IMR-90 (cell line): Measurements from ENCODE around the gene PPIB. TPM values are rescaled to one million over a fixed set of nuclear protein-coding genes. Genes with fewer than 3 reads are reported as not detected.

Experiments used
- ATAC-seq: fragments of 200-7000 bp; cut with Tn5 transposase; 2 replicates; pipeline ENCODE4 v1.9.1; 2020; ENCODE audit warnings: low read depth, mild to moderate bottlenecking, moderate library complexity
- BruUV-seq: library from RNA; stranded (reverse); fragments of 400-500 nt; replicated peaks from 2 replicates; lab custom pipeline; 2021; lab: Mats Ljungman, UMichigan
- CTCF ChIA-PET: fragments of 300-600 bp; formaldehyde crosslinking; extraction: SDS; loops from one replicate; lab custom pipeline; 2021; ENCODE audit warnings: antibody characterized with exemption; lab: Yijun Ruan, JAX
- POLR2A ChIA-PET: fragments of 300-600 bp; sonication (Branson Sonifier 250); formaldehyde crosslinking; loops from one replicate; lab custom pipeline; 2022; ENCODE audit warnings: antibody characterized with exemption; ENCODE audit not compliant: unreplicated experiment; lab: Charles Lee
- DNase-seq: peaks from one replicate; pipeline ENCODE4 v3.0.0; 2013
- H2AFZ ChIP-seq: replicated peaks from 2 replicates; pipeline ENCODE3; 2013; ENCODE audit warnings: low read length, mild to moderate bottlenecking; ENCODE audit not compliant: poor library complexity
- H2AK5ac ChIP-seq: 2 replicates; pipeline ENCODE4 v1.6.1; 2013; ENCODE audit warnings: low read depth, low read length, inconsistent platforms
- H2AK9ac ChIP-seq: replicated peaks from 2 replicates; pipeline ENCODE3; 2013; ENCODE audit warnings: mild to moderate bottlenecking, low read depth, low read length, moderate library complexity; ENCODE audit not compliant: poor library complexity
- H2BK120ac ChIP-seq: 2 replicates; pipeline ENCODE4 v1.6.1; 2013; ENCODE audit warnings: low read depth, low read length, inconsistent platforms
- H2BK15ac ChIP-seq: 3 replicates; pipeline ENCODE4 v1.6.1; 2013; ENCODE audit warnings: low read depth, low read length, inconsistent platforms
- H2BK20ac ChIP-seq: 2 replicates; pipeline ENCODE4 v1.6.1; 2013; ENCODE audit warnings: low read depth, mild to moderate bottlenecking, inconsistent platforms, low read length, moderate library complexity
- H2BK5ac ChIP-seq: 2 replicates; pipeline ENCODE4 v1.6.1; 2013; ENCODE audit warnings: mild to moderate bottlenecking, low read depth, low read length, inconsistent platforms; ENCODE audit not compliant: poor library complexity, severe bottlenecking
- H3K14ac ChIP-seq: replicated peaks from 2 replicates; pipeline ENCODE4 v1.6.1; 2013; ENCODE audit warnings: low read depth, low read length, inconsistent platforms
- H3K18ac ChIP-seq: 2 replicates; pipeline ENCODE4 v1.6.1; 2013; ENCODE audit warnings: low read depth, low read length, control low read depth
- H3K23ac ChIP-seq: 2 replicates; pipeline ENCODE4 v1.6.1; 2013; ENCODE audit warnings: low read depth, low read length, inconsistent platforms
- H3K27ac ChIP-seq: 2 replicates; pipeline ENCODE4 v1.5.1; 2013; ENCODE audit warnings: mild to moderate bottlenecking, control low read depth, low read length; ENCODE audit not compliant: insufficient read depth
- H3K27me3 ChIP-seq: 2 replicates; pipeline ENCODE4 v1.6.1; 2013; ENCODE audit warnings: low read length; ENCODE audit not compliant: control insufficient read depth, insufficient read depth
- H3K36me3 ChIP-seq: 2 replicates; pipeline ENCODE4 v1.6.1; 2013; ENCODE audit warnings: low read length, mixed read lengths; ENCODE audit not compliant: control insufficient read depth, insufficient read depth
- H3K4ac ChIP-seq: 2 replicates; pipeline ENCODE4 v1.6.1; 2013; ENCODE audit warnings: low read depth, low read length, inconsistent platforms
- H3K4me1 ChIP-seq: 2 replicates; pipeline ENCODE4 v1.6.1; 2013; ENCODE audit warnings: low read length, mixed read lengths; ENCODE audit not compliant: control insufficient read depth, insufficient read depth
- H3K4me2 ChIP-seq: 2 replicates; pipeline ENCODE4 v1.6.1; 2013; ENCODE audit warnings: low read depth, mild to moderate bottlenecking, control low read depth, low read length, moderate library complexity
- H3K4me3 ChIP-seq: 2 replicates; pipeline ENCODE4 v1.5.1; 2013; ENCODE audit warnings: low read depth, mild to moderate bottlenecking, control low read depth, low read length, moderate library complexity; ENCODE audit not compliant: insufficient read depth
- H3K56ac ChIP-seq: 2 replicates; pipeline ENCODE4 v1.6.1; 2013; ENCODE audit warnings: low read length, inconsistent platforms; ENCODE audit not compliant: insufficient read depth; ENCODE audit errors: extremely low read depth
- H3K79me1 ChIP-seq, 2 experiments: 2 replicates each; pipeline ENCODE4 v1.6.1; 2013; ENCODE audit warnings: low read length in 2 of 2, inconsistent platforms in 1 of 2, low read depth in 1 of 2
- H3K9ac ChIP-seq: 2 replicates; pipeline ENCODE4 v1.6.1; 2013; ENCODE audit warnings: low read depth, low read length, control low read depth
- H3K9me1 ChIP-seq: 2 replicates; pipeline ENCODE4 v1.6.1; 2013; ENCODE audit warnings: low read length, inconsistent platforms; ENCODE audit not compliant: insufficient read depth
- H3K9me3 ChIP-seq: 2 replicates; pipeline ENCODE4 v1.6.1; 2013; ENCODE audit warnings: low read length; ENCODE audit not compliant: control insufficient read depth, insufficient read depth
- H4K20me1 ChIP-seq: 2 replicates; pipeline ENCODE4 v1.6.1; 2013; ENCODE audit warnings: low read length, inconsistent platforms; ENCODE audit not compliant: insufficient read depth
- H4K5ac ChIP-seq: 2 replicates; pipeline ENCODE4 v1.6.1; 2013; ENCODE audit warnings: mild to moderate bottlenecking, low read depth, low read length, control low read depth
- H4K8ac ChIP-seq, 2 experiments: 2 replicates each; pipeline ENCODE4 v1.6.1; 2013; ENCODE audit warnings: low read depth in 2 of 2, low read length in 2 of 2, control low read depth in 1 of 2, inconsistent platforms in 1 of 2
- H4K91ac ChIP-seq: 2 replicates; pipeline ENCODE4 v1.6.1; 2013; ENCODE audit warnings: low read depth, low read length, inconsistent platforms; ENCODE audit not compliant: insufficient read depth
- CEBPB ChIP-seq: IDR thresholded peaks from 2 replicates; pipeline ENCODE4 v1.6.1; 2012; ENCODE audit warnings: low read depth, low read length, improper control_type of control experiment
- CHD1 ChIP-seq: IDR thresholded peaks from 2 replicates; pipeline ENCODE4 v1.6.1; 2012; ENCODE audit warnings: low read depth, low read length, improper control_type of control experiment
- CTCF ChIP-seq: conservative IDR thresholded peaks from 2 replicates; pipeline ENCODE4 v1.5.1; 2012; ENCODE audit warnings: mild to moderate bottlenecking, low read depth, low read length, improper control_type of control experiment
- MAFK ChIP-seq: IDR thresholded peaks from 2 replicates; pipeline ENCODE4 v1.6.1; 2012; ENCODE audit warnings: low read depth, low read length, improper control_type of control experiment
- MXI1 ChIP-seq: IDR thresholded peaks from 2 replicates; pipeline ENCODE4 v1.6.1; 2012; ENCODE audit warnings: low read depth, mild to moderate bottlenecking, low read length, moderate library complexity, borderline replicate concordance
- NFE2L2 ChIP-seq: fragments of 150-350 bp; IDR thresholded peaks from 2 replicates; pipeline ENCODE4 v1.6.1; 2016; ENCODE audit warnings: low read depth, mild to moderate bottlenecking, low read length
- RCOR1 ChIP-seq: IDR thresholded peaks from 2 replicates; pipeline ENCODE4 v1.6.1; 2012; ENCODE audit warnings: mild to moderate bottlenecking, low read length, improper control_type of control experiment; ENCODE audit not compliant: insufficient replicate concordance
- SMC3 ChIP-seq: fragments of 150-350 bp; IDR thresholded peaks from 2 replicates; pipeline ENCODE4 v1.6.1; 2016; ENCODE audit warnings: low read depth, mild to moderate bottlenecking, antibody characterized with exemption, low read length, moderate library complexity
- USF2 ChIP-seq: fragments of 150-350 bp; IDR thresholded peaks from 2 replicates; pipeline ENCODE4 v1.6.1; 2017; ENCODE audit warnings: mild to moderate bottlenecking, antibody characterized with exemption, low read length, low read depth
- WGBS, 2 experiments: methylation state at CpG; one replicate each; pipeline versions ENCODE4 v1.1.5 to v1.1.7; 2013; ENCODE audit warnings: missing lambda C conversion rate in 2 of 2; ENCODE audit not compliant: insufficient read length in 1 of 2; ENCODE audit errors: extremely low coverage in 2 of 2; 5-methylcytosine and 5-hydroxymethylcytosine counted together
- dilution Hi-C: fragments of 300-500 bp; cut with HindIII; formaldehyde crosslinking; loops from one replicate; pipeline ENCODE4 v1.14.3; 2018; ENCODE audit warnings: low sequenced_read_pairs; ENCODE audit not compliant: unreplicated experiment
- in situ Hi-C: fragments of 300-500 bp; cut with MboI; formaldehyde crosslinking; loops from 3 replicates; pipeline ENCODE4 v1.14.3; 2019; ENCODE audit warnings: low sequenced_read_pairs, inconsistent platforms, mixed read lengths
- intact Hi-C: fragments of 100-400 bp; cut with micrococcal nuclease; formaldehyde crosslinking; loops from 2 replicates; pipeline ENCODE4 v1.10.0; 2022
- polyA plus RNA-seq, 3 experiments: library from polyadenylated mRNA; depleted of rRNA; stranded (reverse); fragments of >200 nt; gene quantifications; 2 replicates each; pipeline ENCODE4 v1.2.3, GENCODE V29; 2012; ENCODE audit warnings: low replicate concordance in 1 of 3
- total RNA-seq: library from RNA; depleted of rRNA; stranded (reverse); fragments of >200 nt; gene quantifications from 2 replicates; pipeline ENCODE4 v1.2.3, GENCODE V29; 2012

Gene PPIB
- total and polyA plus RNA-seq, 2 of the 4 experiments (the other 2 are of a cell fraction) = 1,358 to 1,682 TPM

DNA sequence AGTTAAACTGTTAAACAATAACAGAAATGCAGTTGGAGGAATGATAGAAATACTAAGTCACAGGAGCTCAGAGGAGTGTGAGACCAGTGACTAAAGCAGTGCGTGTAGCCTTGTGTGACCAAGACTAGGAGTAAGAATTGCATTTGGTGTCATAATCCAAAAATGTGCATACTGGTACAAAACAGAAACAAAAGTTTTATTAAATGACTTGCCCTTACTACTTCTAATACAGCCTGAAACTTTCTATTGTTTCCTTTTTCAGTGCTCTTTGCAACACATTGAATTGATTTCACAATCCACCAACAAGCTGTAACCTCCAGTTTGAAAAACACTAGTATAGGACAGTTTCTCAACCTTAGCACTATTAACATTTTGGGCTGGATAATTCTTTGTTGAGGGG lies 49.9 kb downstream of the PPIB start:
- H3K23ac ChIP-seq = no peak overlapping the region
- in situ Hi-C loops = no loop called here
- DNase-seq = peak; percentile 52

More for the DNA sequence above, 49.9 kb downstream of the PPIB start:
- peak; percentile 57; the same call in 1 of the 2 replicates for ATAC-seq
- H3K4me3 ChIP-seq = no peak overlapping the region
- ChIA-PET POLR2A (no interaction called here), CTCF (no interaction called here)
- no peak overlapping the region for H3K4ac ChIP-seq
- H2BK120ac ChIP-seq = no peak overlapping the region
- BruUV-seq = no TSS peak
- no peak overlapping the region for H2BK15ac ChIP-seq
- H3K14ac ChIP-seq = no peak overlapping the region
- H2BK5ac ChIP-seq = no peak overlapping the region
- peaks cover 4% of the 10 kb centered on the region for H3K4me1 ChIP-seq
- no peak overlapping the region for H2AK5ac ChIP-seq
- H4K5ac ChIP-seq = no peak overlapping the region
- H3K27me3 ChIP-seq = no peaks in the 10 kb centered on the region
- dilution Hi-C loops = no loop called here
- peaks cover 18% of the 10 kb centered on the region for H3K36me3 ChIP-seq
- no peak overlapping the region for H3K18ac ChIP-seq
- H2AK9ac ChIP-seq = no peak overlapping the region
- H3K4me2 ChIP-seq = no peak overlapping the region
- H2BK20ac ChIP-seq = no peak overlapping the region
- H3K79me1 ChIP-seq = peaks cover 34 to 52% of the 10 kb centered on the region in 2 experiments
- H3K9me1 ChIP-seq = peaks cover 7% of the 10 kb centered on the region
- H2AFZ ChIP-seq = no peak overlapping the region
- peaks cover 24% of the 10 kb centered on the region; the same call in 1 of the 2 replicates for H4K20me1 ChIP-seq
- WGBS, 2 experiments = no CpG with 5 or more reads among the region's 1 CpG
- H4K91ac ChIP-seq = no peak overlapping the region
- no peaks in the 10 kb centered on the region for H3K9me3 ChIP-seq
- H3K9ac ChIP-seq = no peak overlapping the region
- no peak overlapping the region for H3K27ac ChIP-seq
- intact Hi-C loops = loop anchor here (5.0 kb wide), 1 partner anchor 34 kb away; no protein-coding TSS in a partner anchor
- TF ChIP-seq SMC3 = no peak
- TF ChIP-seq CHD1 = no peak
- no peak for TF ChIP-seq NFE2L2
- TF ChIP-seq USF2 = no peak
- TF ChIP-seq CEBPB = peak; percentile 77
- TF ChIP-seq MXI1 = no peak
- no peak for TF ChIP-seq MAFK
- TF ChIP-seq RCOR1 = no peak
- no peak for TF ChIP-seq CTCF
- no peak overlapping the region for H4K8ac ChIP-seq
- no peak overlapping the region for H3K56ac ChIP-seq
